Measurements from ENCODE around the gene MTIF3.
A peak's percentile ranks its signal among the peaks of the same experiment; 100 is the strongest.

Gene MTIF3

DNA sequence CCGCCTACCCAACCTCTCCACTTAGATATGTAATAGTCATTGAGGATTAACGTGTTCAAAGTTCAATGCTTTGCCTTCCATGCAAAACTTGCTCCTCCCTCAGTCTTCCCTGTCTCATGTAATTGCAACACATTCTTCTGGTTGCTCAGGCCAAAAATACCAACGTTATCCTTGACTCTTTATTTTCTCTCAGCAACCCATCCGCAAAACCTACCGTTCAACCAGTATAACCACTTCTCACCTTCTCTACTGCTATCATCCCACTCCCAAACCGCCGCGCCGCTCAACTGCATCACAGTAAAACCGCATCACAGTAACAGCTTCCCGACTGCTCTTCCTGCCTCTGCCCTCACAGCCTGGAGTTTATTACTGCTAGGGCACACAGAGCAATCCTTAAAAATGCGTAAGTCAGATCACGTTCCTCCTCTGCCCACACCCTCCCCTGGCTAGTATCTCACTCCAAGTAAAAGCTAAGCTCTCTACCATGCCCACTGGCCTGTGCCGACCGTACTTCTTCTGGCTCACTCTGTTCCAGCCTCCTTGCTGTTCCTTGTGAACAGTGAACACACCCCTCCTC lies 8.2 kb downstream of the MTIF3 start:
- POLR2A ChIA-PET = interaction anchor here (1.1 to 1.4 kb wide), 2 partner anchors 16 to 51 kb away, joined by 5 to 7 read pairs; no protein-coding TSS in a partner anchor
- peak overlapping the region in 1 of 2 experiments; percentile 72 for H3K27ac ChIP-seq (ENCODE audit: insufficient read depth in 1 of 2, low read depth in 1 of 2, low read length in 2 of 2, poor library complexity in 1 of 2, severe bottlenecking in 2 of 2)
- H3K27me3 ChIP-seq (replicated peaks in 2 of 5; ENCODE audit: control insufficient read depth in 4 of 5, insufficient read depth in 5 of 5, low read length in 4 of 5) = no peaks in the 10 kb centered on the region
- CTCF ChIA-PET = interaction anchor here (1.4 to 4.9 kb wide), 7 partner anchors 11 to 70 kb away, joined by 3 to 43 read pairs (median 4); partner anchors contain the start of gene GTF3A
- peak overlapping the region in 3 of 7 experiments; percentile 37 to 53 (median 47) for H3K4me3 ChIP-seq (ENCODE audit: control insufficient read depth in 1 of 7, extremely low read depth in 1 of 7, insufficient read depth in 4 of 7, low read depth in 2 of 7, low read length in 6 of 7)
- H3K36me3 ChIP-seq (ENCODE audit: control insufficient read depth in 4 of 4, insufficient read depth in 4 of 4, low read length in 3 of 4) = peaks cover 8 to 22% (median 12%) of the 10 kb centered on the region in 4 experiments
- 62% methylated on average over 14 of the region's 15 CpGs for WGBS (ENCODE audit: insufficient coverage)
- H3K4me1 ChIP-seq (ENCODE audit: control extremely low read depth in 1 of 4, control insufficient read depth in 4 of 4, insufficient read depth in 4 of 4, low read length in 3 of 4) = peaks cover 31 to 73% (median 55%) of the 10 kb centered on the region in 4 experiments
- no peaks in the 10 kb centered on the region for H3K9me3 ChIP-seq (ENCODE audit: control extremely low read depth in 1 of 5, control insufficient read depth in 4 of 5, insufficient read depth in 2 of 5, low read depth in 1 of 5, low read length in 4 of 5)
- DNase-seq = peak; percentile 44 to 64 (median 56)

DNA sequence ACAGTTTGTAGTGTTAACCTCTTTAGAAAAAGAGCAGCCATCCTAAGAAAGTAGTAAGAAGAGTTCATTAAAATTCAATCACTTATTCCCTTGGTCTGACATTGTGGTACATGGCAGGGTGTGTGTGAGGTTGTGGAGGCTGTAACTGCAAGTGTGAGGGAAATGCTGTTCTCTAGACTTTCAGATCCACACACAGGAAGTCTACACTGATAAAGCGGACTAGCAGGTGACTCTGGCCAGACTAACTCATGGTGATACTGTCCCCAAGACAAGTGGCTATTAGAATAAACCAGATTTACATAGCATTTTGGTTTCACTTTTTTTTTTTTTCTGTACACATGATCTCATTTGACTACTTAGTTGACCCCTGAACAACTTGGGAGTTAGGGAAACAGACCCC lies 10.0 kb downstream of the MTIF3 start:
- DNase-seq = no peak
- POLR2A ChIA-PET = no interaction called here
- Histone ChIP-seq H3K27ac (ENCODE audit: insufficient read depth in 1 of 2, low read depth in 1 of 2, low read length in 2 of 2, poor library complexity in 1 of 2, severe bottlenecking in 2 of 2) (no peak overlapping the region), H3K4me3 (ENCODE audit: control insufficient read depth in 1 of 7, extremely low read depth in 1 of 7, insufficient read depth in 4 of 7, low read depth in 2 of 7, low read length in 6 of 7) (no peak overlapping the region), H3K4me1 (ENCODE audit: control extremely low read depth in 1 of 4, control insufficient read depth in 4 of 4, insufficient read depth in 4 of 4, low read length in 3 of 4) (peaks cover 26 to 59% (median 42%) of the 10 kb centered on the region in 4 experiments), H3K27me3 (replicated peaks in 2 of 5; ENCODE audit: control insufficient read depth in 4 of 5, insufficient read depth in 5 of 5, low read length in 4 of 5) (no peaks in the 10 kb centered on the region), H3K9me3 (ENCODE audit: control extremely low read depth in 1 of 5, control insufficient read depth in 4 of 5, insufficient read depth in 2 of 5, low read depth in 1 of 5, low read length in 4 of 5) (no peaks in the 10 kb centered on the region), H3K36me3 (ENCODE audit: control insufficient read depth in 4 of 4, insufficient read depth in 4 of 4, low read length in 3 of 4) (peaks cover 15 to 36% (median 23%) of the 10 kb centered on the region in 4 experiments)
- CTCF ChIA-PET = interaction anchor here (1.1 to 2.0 kb wide), 3 partner anchors 9 to 14 kb away, joined by 3 to 13 read pairs (median 5); partner anchors contain the start of gene MTIF3
- no CpG with 5 or more reads among the region's 1 CpG for WGBS (ENCODE audit: insufficient coverage)

DNA sequence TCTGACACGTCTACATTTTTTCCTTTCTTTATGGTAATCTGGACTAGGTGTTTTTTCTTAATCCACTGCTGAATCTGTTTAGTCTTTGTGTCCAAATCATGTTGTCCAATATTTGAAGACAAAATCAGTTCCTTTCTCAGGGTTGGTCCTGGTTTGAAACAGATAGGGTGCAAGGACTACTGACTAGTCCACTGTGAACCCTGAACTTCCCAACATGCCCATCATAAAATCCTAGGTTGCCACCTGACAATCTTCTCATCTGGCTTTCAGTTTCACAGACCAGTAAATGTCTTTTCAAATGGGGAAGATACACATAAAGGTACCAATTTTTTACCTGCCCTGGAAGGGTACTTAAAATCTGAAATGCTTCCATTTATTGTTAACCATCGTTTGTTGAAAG lies 13.2 kb downstream of the MTIF3 start:
- Histone ChIP-seq H3K36me3 (ENCODE audit: control insufficient read depth in 4 of 4, insufficient read depth in 4 of 4, low read length in 3 of 4) (peaks cover 32 to 64% (median 50%) of the 10 kb centered on the region in 4 experiments), H3K27ac (ENCODE audit: insufficient read depth in 1 of 2, low read depth in 1 of 2, low read length in 2 of 2, poor library complexity in 1 of 2, severe bottlenecking in 2 of 2) (no peak overlapping the region), H3K4me3 (ENCODE audit: control insufficient read depth in 1 of 7, extremely low read depth in 1 of 7, insufficient read depth in 4 of 7, low read depth in 2 of 7, low read length in 6 of 7) (no peak overlapping the region), H3K27me3 (replicated peaks in 2 of 5; ENCODE audit: control insufficient read depth in 4 of 5, insufficient read depth in 5 of 5, low read length in 4 of 5) (no peaks in the 10 kb centered on the region), H3K9me3 (ENCODE audit: control extremely low read depth in 1 of 5, control insufficient read depth in 4 of 5, insufficient read depth in 2 of 5, low read depth in 1 of 5, low read length in 4 of 5) (no peaks in the 10 kb centered on the region), H3K4me1 (ENCODE audit: control extremely low read depth in 1 of 4, control insufficient read depth in 4 of 4, insufficient read depth in 4 of 4, low read length in 3 of 4) (peaks cover 16 to 28% (median 22%) of the 10 kb centered on the region in 4 experiments)
- CTCF ChIA-PET = no interaction called here
- no peak for DNase-seq
- POLR2A ChIA-PET = no interaction called here
- WGBS (ENCODE audit: insufficient coverage) = 86% methylated on average over 1 of the region's 2 CpGs

DNA sequence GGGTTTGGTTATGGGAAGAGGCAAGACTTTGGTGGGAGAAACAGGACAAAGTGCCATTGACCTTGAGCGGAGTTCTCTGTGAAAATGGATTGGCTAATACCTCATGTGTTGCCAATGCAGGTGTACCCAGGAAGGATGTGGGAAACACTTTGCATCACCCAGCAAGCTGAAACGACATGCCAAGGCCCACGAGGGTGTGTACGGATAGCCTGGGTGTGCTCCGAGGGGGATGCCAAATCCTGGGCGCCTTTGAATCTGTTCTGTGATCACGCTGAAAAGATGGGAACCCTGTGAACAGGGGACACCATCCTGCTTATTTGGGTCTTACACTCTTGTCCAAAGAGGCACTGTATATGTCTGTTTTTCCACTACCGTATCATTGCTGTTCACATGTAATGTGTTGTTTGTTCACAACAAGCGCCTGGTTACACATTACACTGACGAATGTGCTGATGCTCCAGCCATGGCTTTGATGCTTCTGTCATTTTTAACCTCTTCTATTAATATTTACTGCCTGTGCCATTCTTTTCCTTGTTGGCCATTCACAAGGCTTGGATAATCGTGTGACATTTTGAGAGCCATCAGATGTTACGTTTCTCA lies 17.7 kb downstream of the MTIF3 start:
- peaks cover 42 to 87% (median 68%) of the 10 kb centered on the region in 4 experiments for H3K36me3 ChIP-seq (ENCODE audit: control insufficient read depth in 4 of 4, insufficient read depth in 4 of 4, low read length in 3 of 4)
- WGBS (ENCODE audit: insufficient coverage) = 91% methylated on average over 10 of the region's 12 CpGs

DNA sequence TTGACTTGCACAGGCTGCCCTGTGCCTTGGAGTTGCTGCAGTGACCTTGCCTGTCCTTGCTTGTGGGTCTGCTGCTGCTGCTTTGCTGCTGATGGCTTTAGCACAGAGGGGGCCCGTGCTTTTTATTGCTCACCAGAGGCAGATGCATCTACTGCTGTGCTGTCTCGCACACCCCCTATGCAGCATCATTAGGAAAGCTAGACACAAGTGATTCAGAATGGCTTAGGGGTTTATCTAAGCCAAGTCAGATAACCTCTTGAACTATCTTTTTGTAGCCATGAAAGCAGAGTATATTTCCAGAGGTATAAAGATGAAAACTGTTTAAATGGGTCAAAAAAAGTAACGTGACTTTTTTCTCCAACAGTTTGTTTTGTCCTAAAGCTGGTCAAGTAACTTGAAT lies 18.2 kb downstream of the MTIF3 start:
- Histone ChIP-seq H3K4me1 (ENCODE audit: control extremely low read depth in 1 of 4, control insufficient read depth in 4 of 4, insufficient read depth in 4 of 4, low read length in 3 of 4) (peaks cover 11 to 23% (median 18%) of the 10 kb centered on the region in 4 experiments), H3K4me3 (ENCODE audit: control insufficient read depth in 1 of 7, extremely low read depth in 1 of 7, insufficient read depth in 4 of 7, low read depth in 2 of 7, low read length in 6 of 7) (no peak overlapping the region), H3K27me3 (replicated peaks in 2 of 5; ENCODE audit: control insufficient read depth in 4 of 5, insufficient read depth in 5 of 5, low read length in 4 of 5) (no peaks in the 10 kb centered on the region), H3K9me3 (ENCODE audit: control extremely low read depth in 1 of 5, control insufficient read depth in 4 of 5, insufficient read depth in 2 of 5, low read depth in 1 of 5, low read length in 4 of 5) (no peaks in the 10 kb centered on the region), H3K27ac (ENCODE audit: insufficient read depth in 1 of 2, low read depth in 1 of 2, low read length in 2 of 2, poor library complexity in 1 of 2, severe bottlenecking in 2 of 2) (no peak overlapping the region), H3K36me3 (ENCODE audit: control insufficient read depth in 4 of 4, insufficient read depth in 4 of 4, low read length in 3 of 4) (peaks cover 42 to 89% (median 69%) of the 10 kb centered on the region in 4 experiments)
- WGBS (ENCODE audit: insufficient coverage) = 84% methylated on average over 3 of the region's 3 CpGs
- ChIA-PET CTCF (interaction anchor here (1.1 to 5.9 kb wide), 3 partner anchors 11 to 52 kb away, joined by 3 to 31 read pairs (median 4); no protein-coding TSS in a partner anchor), POLR2A (interaction anchor here (0.6 kb wide), 1 partner anchor 15 kb away, joined by 4 read pairs; no protein-coding TSS in a partner anchor)
- no peak for DNase-seq

More for the DNA sequence above, 17.7 kb downstream of the MTIF3 start:
- Histone ChIP-seq H3K9me3 (ENCODE audit: control extremely low read depth in 1 of 5, control insufficient read depth in 4 of 5, insufficient read depth in 2 of 5, low read depth in 1 of 5, low read length in 4 of 5) (no peaks in the 10 kb centered on the region), H3K4me3 (ENCODE audit: control insufficient read depth in 1 of 7, extremely low read depth in 1 of 7, insufficient read depth in 4 of 7, low read depth in 2 of 7, low read length in 6 of 7) (no peak overlapping the region), H3K27ac (ENCODE audit: insufficient read depth in 1 of 2, low read depth in 1 of 2, low read length in 2 of 2, poor library complexity in 1 of 2, severe bottlenecking in 2 of 2) (no peak overlapping the region), H3K27me3 (replicated peaks in 2 of 5; ENCODE audit: control insufficient read depth in 4 of 5, insufficient read depth in 5 of 5, low read length in 4 of 5) (no peaks in the 10 kb centered on the region), H3K4me1 (ENCODE audit: control extremely low read depth in 1 of 4, control insufficient read depth in 4 of 4, insufficient read depth in 4 of 4, low read length in 3 of 4) (peaks cover 6 to 18% (median 13%) of the 10 kb centered on the region in 4 experiments)
- DNase-seq = no peak
- POLR2A ChIA-PET = no interaction called here
- CTCF ChIA-PET = interaction anchor here (1.1 to 5.9 kb wide), 3 partner anchors 11 to 53 kb away, joined by 3 to 31 read pairs (median 4); no protein-coding TSS in a partner anchor

DNA sequence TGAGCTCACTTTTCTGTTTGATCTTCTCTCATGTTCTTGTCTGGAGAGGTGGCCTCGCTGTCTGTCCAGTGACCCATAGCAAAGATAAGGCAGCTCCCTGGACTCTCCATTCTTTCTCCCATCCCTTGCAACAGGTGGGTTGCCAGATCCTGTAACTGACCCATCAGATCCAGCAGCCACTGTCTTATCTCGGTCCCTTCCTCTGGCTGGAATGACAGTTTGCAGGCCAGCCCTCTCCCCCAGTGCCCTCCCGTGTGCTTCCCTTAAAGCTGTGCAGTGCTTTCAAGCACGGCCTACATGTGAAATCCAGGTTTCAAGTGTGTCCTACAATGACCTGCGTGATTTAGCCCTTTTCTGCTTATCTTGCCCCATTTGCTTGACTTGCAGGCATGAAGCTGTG lies 22.2 kb downstream of the MTIF3 start:
- peaks cover 32 to 59% (median 46%) of the 10 kb centered on the region in 4 experiments for H3K4me1 ChIP-seq (ENCODE audit: control extremely low read depth in 1 of 4, control insufficient read depth in 4 of 4, insufficient read depth in 4 of 4, low read length in 3 of 4)
- H3K4me3 ChIP-seq (ENCODE audit: control insufficient read depth in 1 of 7, extremely low read depth in 1 of 7, insufficient read depth in 4 of 7, low read depth in 2 of 7, low read length in 6 of 7) = peak overlapping the region in 1 of 7 experiments; percentile 93
- H3K9me3 ChIP-seq (ENCODE audit: control extremely low read depth in 1 of 5, control insufficient read depth in 4 of 5, insufficient read depth in 2 of 5, low read depth in 1 of 5, low read length in 4 of 5) = no peaks in the 10 kb centered on the region
- peaks cover 22 to 56% (median 43%) of the 10 kb centered on the region in 4 experiments for H3K36me3 ChIP-seq (ENCODE audit: control insufficient read depth in 4 of 4, insufficient read depth in 4 of 4, low read length in 3 of 4)
- DNase-seq = no peak
- POLR2A ChIA-PET = no interaction called here
- WGBS (ENCODE audit: insufficient coverage) = 98% methylated on average over 5 of the region's 5 CpGs
- CTCF ChIA-PET = interaction anchor here (0.6 to 5.9 kb wide), 8 partner anchors 12 to 398 kb away, joined by 3 to 56 read pairs (median 4); partner anchors contain the start of gene MTIF3
- peak overlapping the region; percentile 26 to 85 for H3K27ac ChIP-seq (ENCODE audit: insufficient read depth in 1 of 2, low read depth in 1 of 2, low read length in 2 of 2, poor library complexity in 1 of 2, severe bottlenecking in 2 of 2)
- no peaks in the 10 kb centered on the region for H3K27me3 ChIP-seq (replicated peaks in 2 of 5; ENCODE audit: control insufficient read depth in 4 of 5, insufficient read depth in 5 of 5, low read length in 4 of 5)

Data from common myeloid progenitor, CD34-positive (primary cell).